Left cardiac atrium (tissue), 4 donors: ENCODE results near the gene DYNC1I1. TPM values are rescaled to one million over a fixed set of nuclear protein-coding genes. Genes with fewer than 3 reads are reported as not detected.

ENCODE experiments used
- ATAC-seq, 2 donors: fragments of 200-7000 bp; cut with Tn5 transposase; one replicate each; pipeline ENCODE4 v1.9.1; 2020; ENCODE audit warnings: mild to moderate bottlenecking in 2 of 2, moderate library complexity in 2 of 2
- DNase-seq: peaks from one replicate; pipeline ENCODE4 v3.0.0-alpha.2; 2020
- intact Hi-C, 2 donors: fragments of 100-400 bp; cut with DNase I; formaldehyde crosslinking; loops; one replicate each; pipeline versions ENCODE4 v1.14.1 to v1.15.1; 2022 to 2023
- total RNA-seq, 2 donors: library from RNA; stranded (reverse); fragmentation: NEBNext Ultra II Directional; extraction: Animal tissue kit (Norgen Biotek cat#: 25700); gene quantifications; one replicate each; pipeline ENCODE4 v1.2.1, GENCODE V29; 2021
- donor health status: DM: no; HTN: yes; CAD: no.
- donor health status: DM: no; HTN: yes; CAD: no; lungs with severe emphysema.
- donor health status: DM: yes; HTN: yes; CAD: no.
- donor health status: Dilated cardiomyopathy.

DYNC1I1 gene
- total RNA-seq, 2 donors from 2014 or later = 18.5 to 23.6 TPM

DNA sequence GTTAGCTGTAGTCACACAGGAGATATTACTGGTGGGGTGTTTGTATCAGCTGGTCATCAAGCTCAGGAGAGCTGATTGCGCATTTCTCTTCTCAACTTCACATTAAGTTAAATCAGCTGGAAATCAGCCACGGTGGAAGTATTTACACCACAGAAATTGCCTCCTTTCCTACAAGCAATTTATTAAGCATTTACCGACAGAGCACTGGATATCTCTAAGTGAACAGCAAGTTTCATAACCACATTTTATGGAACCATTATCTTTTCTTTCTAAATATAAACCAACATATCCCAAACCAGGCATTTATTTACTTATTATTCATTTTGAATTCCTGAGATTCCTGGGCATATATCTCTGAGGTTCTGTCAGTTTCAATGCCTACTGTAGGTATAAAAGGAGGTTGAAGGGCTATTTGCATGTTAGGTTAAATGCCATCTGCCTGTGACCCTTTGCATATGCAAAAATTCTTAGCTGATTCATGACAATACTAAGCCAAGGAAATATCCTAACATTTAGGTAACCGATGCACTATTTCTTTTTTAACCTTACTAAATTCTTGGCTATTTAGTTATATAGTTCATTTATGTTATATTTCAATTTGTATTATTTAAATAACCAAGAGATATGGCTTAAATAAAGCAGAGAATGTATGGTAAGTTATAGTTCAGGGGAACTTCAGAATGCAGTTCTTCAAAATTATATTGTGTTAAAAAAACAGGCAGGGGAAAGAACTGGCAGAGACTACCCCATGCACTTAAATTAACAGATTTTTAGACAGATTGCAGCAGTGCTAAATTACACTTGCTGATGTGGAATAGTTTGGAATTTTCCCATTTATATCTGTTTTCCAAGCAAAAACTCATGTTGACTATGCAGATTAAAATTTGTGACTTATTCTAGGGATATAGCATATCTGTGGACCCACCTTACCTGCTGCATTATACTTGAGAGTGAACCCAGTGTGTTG is 56.8 kb downstream of the DYNC1I1 start:
- intact Hi-C loops = no loop called here
- no peak for ATAC-seq
- DNase-seq = no peak

DNA sequence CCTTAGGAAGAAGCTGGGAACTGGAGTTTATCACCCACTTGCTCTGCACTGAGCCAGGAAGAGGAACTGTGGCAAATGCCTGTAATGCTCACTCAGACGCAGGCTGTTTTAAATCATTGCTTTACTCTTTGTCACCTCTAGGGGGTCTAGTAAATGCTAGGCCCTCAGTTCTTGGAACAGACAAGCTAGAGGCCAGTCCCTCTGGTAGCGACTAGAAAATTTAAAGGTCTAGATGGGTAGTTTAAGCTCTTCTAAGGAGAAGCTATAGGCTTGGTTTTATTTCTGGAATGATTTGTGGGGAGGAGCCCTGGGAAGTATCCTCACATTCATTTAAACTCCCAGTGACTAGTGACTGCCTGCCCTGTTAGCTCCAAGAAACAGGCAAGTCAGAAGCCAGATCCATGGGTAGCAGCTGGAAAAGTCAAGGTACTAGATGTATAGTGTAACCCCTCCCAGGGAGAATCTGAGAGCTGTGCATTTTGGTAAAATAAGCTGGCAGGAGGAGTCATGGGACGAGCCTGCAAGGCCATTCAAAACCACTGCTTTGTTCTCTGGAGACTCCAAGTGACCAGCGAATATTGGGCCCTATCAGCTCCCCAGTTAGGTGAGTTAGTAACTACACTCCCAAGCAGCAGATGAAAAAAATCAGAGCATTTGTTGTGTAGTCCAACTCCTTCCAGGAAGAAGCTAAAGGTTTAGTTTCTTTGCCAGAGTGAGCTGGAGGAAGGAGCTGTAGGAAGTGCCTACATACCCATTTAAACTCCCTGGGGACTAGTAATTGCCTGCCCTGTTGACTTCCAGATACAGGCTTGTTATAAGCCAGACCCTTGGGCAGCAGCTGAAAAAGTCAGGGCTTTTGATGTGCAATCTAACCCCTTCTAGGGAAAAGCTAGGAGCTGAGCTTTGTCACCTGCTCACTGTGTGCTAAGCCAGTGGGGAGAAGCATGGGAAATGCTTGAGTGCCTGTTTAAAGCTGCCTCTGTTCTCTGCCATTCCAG is 68.9 kb downstream of the DYNC1I1 start:
- no peak for DNase-seq
- ATAC-seq = no peak
- intact Hi-C loops = no loop called here

DNA sequence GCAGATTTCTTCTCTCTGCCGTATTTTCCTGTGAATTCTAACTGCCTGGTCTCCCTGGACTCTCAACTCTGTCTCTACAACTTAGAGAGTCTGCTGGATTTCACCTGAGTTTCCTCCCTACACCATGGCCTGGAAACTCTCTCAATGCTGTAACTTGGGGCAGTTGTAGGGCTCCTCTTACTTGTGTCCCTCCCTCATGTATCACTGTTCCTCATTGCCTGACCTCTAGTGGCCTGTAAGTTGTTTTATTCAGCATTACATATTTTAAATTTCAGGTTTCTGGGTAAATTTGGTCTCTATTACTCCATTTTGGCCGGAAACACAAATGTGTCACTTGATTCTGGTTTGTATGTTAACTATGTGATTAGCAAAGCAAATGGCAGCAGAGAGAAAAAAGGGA is 70.9 kb downstream of the DYNC1I1 start:
- intact Hi-C loops = no loop called here
- ATAC-seq (no peak), DNase-seq (no peak)

DNA sequence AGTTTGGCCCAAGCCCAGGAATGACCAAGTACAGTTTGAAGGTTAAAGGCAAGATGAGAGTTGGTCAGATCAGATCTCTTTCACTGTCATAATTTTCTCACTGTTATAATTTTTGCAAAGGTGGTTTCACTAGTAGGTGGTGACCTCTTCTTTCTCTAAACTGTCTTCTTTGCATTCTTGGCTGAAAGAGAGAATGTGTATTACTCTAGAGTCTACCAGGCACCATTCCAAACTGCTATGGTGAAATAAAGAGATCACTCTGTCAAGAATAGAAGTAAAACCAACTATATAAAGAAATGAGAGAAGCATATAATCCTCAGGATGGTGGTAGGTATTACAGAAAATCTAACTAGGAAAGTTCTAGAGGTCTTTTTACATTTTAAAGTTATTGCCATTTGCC is 72.7 kb downstream of the DYNC1I1 start:
- intact Hi-C loops = no loop called here
- ATAC-seq (no peak), DNase-seq (no peak)

GRCh38 chr7:95847061-95847460 is 74.7 kb downstream of the DYNC1I1 start:
- ATAC-seq (no peak), DNase-seq (no peak)
- intact Hi-C loops = no loop called here

DNA sequence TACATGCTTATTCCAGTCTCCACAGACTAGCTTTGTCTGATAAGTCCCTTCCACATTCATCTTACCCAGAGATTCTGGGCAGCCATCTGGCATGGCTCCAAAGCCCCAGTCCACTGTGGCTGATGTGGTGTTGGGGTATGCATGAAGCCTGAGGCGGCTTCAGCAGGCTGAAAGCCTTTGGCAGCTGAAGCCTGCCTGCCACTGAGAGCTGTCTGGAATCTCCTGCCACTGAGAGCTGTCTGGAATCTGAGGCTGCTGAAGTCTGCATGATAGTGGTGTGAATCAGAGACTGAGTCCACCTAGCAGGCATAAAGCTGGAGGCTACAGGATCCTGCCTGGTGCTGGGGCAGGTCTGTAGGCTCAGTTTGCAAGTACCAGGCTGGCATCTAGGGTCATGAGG is 87.1 kb downstream of the DYNC1I1 start:
- intact Hi-C loops = no loop called here
- ATAC-seq (peak; percentile 34 to 67), DNase-seq (no peak)

GRCh38 chr7:95861041-95861440 is 88.7 kb downstream of the DYNC1I1 start:
- ATAC-seq (no peak), DNase-seq (no peak)
- intact Hi-C loops = no loop called here

DNA sequence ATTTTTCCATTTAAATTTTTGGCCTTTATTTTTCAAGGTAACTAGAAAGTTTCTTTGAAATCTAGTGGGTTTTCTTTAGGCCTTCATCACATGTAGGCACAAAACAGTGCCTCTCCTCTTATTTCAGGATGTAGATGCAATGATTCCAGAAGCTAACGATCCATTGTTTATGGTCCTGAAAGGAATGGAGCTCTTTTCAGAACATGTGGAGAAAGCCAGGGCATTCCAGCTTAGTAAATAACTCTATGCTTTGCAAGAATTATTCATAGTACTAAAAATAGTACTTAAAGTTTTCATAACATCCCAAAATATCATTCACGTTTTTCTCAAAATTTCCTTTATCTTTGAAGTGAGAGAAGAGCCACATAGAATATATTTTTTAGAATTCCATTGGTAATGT is 91.3 kb downstream of the DYNC1I1 start:
- intact Hi-C loops = no loop called here
- DNase-seq (no peak), ATAC-seq (no peak)

DNA sequence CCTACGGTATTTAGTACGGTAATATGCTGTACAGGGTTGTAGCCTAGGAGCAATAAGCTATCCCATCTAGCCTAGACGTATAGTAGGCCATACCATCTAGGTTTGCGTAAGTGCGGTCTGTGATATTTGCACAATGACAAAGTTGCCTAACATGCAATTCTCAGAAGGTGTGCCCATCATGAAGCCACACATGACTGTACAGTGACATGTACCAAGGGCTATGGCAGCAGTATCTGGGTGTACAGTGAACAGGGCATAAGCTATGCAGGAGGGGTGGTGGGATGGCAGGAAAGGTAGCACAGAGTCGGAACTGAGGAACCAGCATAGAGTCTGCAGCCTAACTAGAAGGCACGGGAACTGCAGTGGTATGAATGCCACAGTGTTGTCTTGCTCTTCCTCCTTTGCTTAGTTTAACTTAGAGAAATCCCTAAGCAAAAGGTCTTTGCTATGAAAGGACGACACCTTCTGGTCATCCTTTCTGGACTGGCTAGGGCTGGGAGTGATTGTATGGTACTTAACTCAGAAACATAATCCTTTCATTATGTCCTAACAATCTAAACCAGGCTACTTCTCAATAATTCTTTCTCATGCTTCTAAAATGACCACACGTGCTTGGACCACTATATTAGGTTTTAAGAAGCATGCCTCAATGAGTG is 93.5 kb downstream of the DYNC1I1 start:
- intact Hi-C loops = no loop called here
- no peak for ATAC-seq
- DNase-seq = no peak

DNA sequence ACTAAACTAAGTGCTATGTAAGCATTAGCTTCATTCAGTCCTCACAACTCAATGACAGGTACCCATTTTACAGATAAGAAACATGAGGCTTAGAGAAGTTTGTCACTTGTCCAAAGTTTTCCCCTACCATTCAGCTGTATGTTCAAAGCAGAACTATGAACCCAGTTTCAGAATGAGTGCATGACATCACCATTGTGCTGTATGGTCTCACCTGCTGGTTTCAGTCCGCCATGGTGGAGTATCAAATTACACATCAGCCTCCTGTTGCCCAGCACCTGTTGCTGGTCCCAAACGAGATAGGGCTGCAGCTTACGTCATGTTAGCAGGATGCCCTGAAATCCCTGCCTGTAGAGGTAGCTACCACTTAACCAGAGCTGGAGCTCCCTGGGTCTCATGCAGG is 95.0 kb downstream of the DYNC1I1 start:
- DNase-seq = no peak
- no peak for ATAC-seq
- intact Hi-C loops = no loop called here

- intact Hi-C loops = loop anchor here (1.0 to 10.0 kb wide), 3 partner anchors 148 to 366 kb away; no protein-coding TSS in a partner anchor
- ATAC-seq = peak; percentile 64 to 68
Measured at GRCh38 chr7:95871075-95871848, 98.9 kb downstream of the DYNC1I1 start.

DNA sequence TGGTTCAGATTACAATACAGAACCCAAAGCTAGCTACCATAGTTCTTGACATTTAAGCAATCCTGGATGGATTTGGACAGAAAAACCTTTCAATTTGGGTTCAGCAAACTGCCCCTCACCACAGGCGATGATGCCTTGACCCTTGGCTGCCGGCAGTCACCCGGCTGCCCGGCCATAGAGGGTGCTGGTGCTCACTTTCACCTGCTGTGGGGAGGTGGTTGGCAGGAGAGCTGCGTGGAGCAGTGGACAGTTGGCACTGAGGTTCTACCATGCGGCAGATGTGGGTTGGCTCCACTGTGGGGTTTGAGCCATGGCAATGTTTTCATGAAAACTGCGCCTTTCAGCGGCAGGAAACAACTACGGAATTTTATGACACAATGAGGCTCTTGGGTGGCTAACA is 99.5 kb downstream of the DYNC1I1 start:
- no peak for ATAC-seq
- intact Hi-C loops = loop anchor here (1.0 to 10.0 kb wide), 3 partner anchors 149 to 367 kb away; no protein-coding TSS in a partner anchor
- DNase-seq = no peak

More at GRCh38 chr7:95871075-95871848, 98.9 kb downstream of the DYNC1I1 start:
- no peak for DNase-seq

- no peak for ATAC-seq
- intact Hi-C loops = loop anchor here (5.0 to 10.0 kb wide), 2 partner anchors 152 to 369 kb away; no protein-coding TSS in a partner anchor
- DNase-seq = no peak
Measured at GRCh38 chr7:95874129-95874528, 101.8 kb downstream of the DYNC1I1 start.

- ATAC-seq (peak; percentile 38 to 51), DNase-seq (no peak)
- intact Hi-C loops = loop anchor here (5.0 to 10.0 kb wide), 2 partner anchors 152 to 370 kb away; no protein-coding TSS in a partner anchor
Measured at GRCh38 chr7:95874541-95875265, 102.3 kb downstream of the DYNC1I1 start.

DNA sequence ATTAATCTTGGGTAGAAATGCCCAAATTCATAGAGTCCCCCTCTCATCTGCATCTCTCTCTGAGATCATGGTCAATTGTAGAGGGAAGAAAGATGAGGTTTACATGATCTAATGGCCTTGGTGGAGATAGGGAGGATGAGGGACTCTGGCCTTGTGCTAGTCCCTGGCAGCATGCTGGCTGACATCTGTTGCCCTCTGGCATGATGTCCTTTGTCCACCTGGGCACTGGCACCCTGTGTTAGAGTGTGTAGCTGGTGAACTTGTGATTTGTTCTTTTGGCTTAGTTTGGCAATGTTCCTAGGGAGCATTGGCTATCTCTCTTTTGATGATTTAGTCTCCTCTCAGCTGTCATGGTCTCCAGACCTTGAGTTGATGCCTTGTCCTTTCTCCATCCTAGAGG is 103.2 kb downstream of the DYNC1I1 start:
- DNase-seq (no peak), ATAC-seq (no peak)
- intact Hi-C loops = loop anchor here in 1 of 2 donors (10.0 kb wide), 1 partner anchor 371 kb away; no protein-coding TSS in a partner anchor

GRCh38 chr7:95878677-95879076 is 106.3 kb downstream of the DYNC1I1 start:
- DNase-seq = no peak
- ATAC-seq = no peak
- intact Hi-C loops = loop anchor here in 1 of 2 donors (10.0 kb wide), 1 partner anchor 374 kb away; no protein-coding TSS in a partner anchor

DNA sequence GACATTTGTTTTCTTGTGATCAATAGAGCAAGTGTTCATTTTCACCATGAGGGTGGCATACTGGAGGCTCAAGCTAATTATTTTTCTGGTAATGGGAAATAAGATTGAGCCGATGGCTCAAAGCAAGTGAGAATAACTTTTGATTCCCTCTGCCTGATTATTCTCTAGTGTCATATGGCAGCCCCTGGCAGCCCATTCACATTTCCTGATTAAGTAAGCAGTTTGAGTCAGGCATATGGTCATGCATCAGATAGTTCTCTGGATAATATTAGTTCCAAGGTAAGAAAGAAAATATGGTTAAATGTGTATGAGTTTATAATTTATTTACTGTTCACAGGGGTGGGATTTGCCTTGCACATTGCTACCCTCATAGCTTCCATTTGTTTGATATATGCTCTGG is 109.2 kb downstream of the DYNC1I1 start:
- no peak for DNase-seq
- no peak for ATAC-seq
- intact Hi-C loops = no loop called here
